Upper lobe of right lung (tissue), 1 donor: ENCODE results near the gene AMBN. TPM values are rescaled to one million over a fixed set of nuclear protein-coding genes. Genes with fewer than 3 reads are reported as not detected.

Experiments
- ATAC-seq: fragments of 200-7000 bp; cut with Tn5 transposase; one replicate; pipeline ENCODE4 v1.9.1; 2020; ENCODE audit warnings: mild to moderate bottlenecking, moderate library complexity
- DNase-seq: peaks from one replicate; pipeline ENCODE4 v3.0.0-alpha.2; 2020
- H3K27ac ChIP-seq: fragments of 200-600 bp; one replicate; pipeline ENCODE4 v1.8.0; 2022
- H3K27me3 ChIP-seq: fragments of 200-600 bp; one replicate; pipeline ENCODE4 v1.8.0; 2022; ENCODE audit warnings: mild to moderate bottlenecking
- H3K36me3 ChIP-seq: fragments of 200-600 bp; one replicate; pipeline ENCODE4 v1.8.0; 2022
- H3K4me1 ChIP-seq: fragments of 200-600 bp; one replicate; pipeline ENCODE4 v1.8.0; 2022
- H3K4me3 ChIP-seq: fragments of 200-600 bp; one replicate; pipeline ENCODE4 v1.8.0; 2022; ENCODE audit warnings: mild to moderate bottlenecking
- H3K9me3 ChIP-seq: fragments of 200-600 bp; one replicate; pipeline ENCODE4 v1.8.0; 2022
- CTCF ChIP-seq: fragments of 200-600 bp; IDR thresholded peaks from one replicate; pipeline ENCODE4 v1.8.0; 2022; ENCODE audit warnings: antibody characterized with exemption
- intact Hi-C: fragments of 100-400 bp; cut with DNase I; formaldehyde crosslinking; loops from one replicate; pipeline ENCODE4 v1.11.0; 2022
- total RNA-seq: library from RNA; stranded (reverse); fragmentation: NEBNext Ultra II Directional; extraction: Animal tissue kit (Norgen Biotek cat#: 25700); gene quantifications from one replicate; pipeline ENCODE4 v1.2.1, GENCODE V29; 2021
- donor health status: DM: no; HTN: yes; CAD: no; lungs with severe emphysema.

AMBN gene
- total RNA-seq, 1 donor from 2014 or later: not detected

- no peaks in the 10 kb centered on the region for H3K4me1 ChIP-seq
- no peak overlapping the region for H3K27ac ChIP-seq
- no peak overlapping the region for H3K4me3 ChIP-seq
- TF ChIP-seq CTCF: no peak
- DNase-seq (no peak), ATAC-seq (peak; percentile 42)
- H3K27me3 ChIP-seq: no peaks in the 10 kb centered on the region
- no peaks in the 10 kb centered on the region for H3K9me3 ChIP-seq
- intact Hi-C loops: no loop called here
- no peaks in the 10 kb centered on the region for H3K36me3 ChIP-seq
Observed at GRCh38 chr4:70583952-70584834, 7.9 kb upstream of the AMBN start.

GRCh38 chr4:70586841-70587240 lies 5.2 kb upstream of the AMBN start:
- DNase-seq: no peak
- Histone ChIP-seq H3K4me1 (no peaks in the 10 kb centered on the region), H3K27ac (no peak overlapping the region), H3K4me3 (no peak overlapping the region), H3K27me3 (no peaks in the 10 kb centered on the region), H3K9me3 (no peaks in the 10 kb centered on the region), H3K36me3 (no peaks in the 10 kb centered on the region)
- TF ChIP-seq CTCF: no peak
- no peak for ATAC-seq
- intact Hi-C loops: no loop called here

GRCh38 chr4:70589785-70590184 lies 2.3 kb upstream of the AMBN start:
- Histone ChIP-seq H3K27me3 (no peaks in the 10 kb centered on the region), H3K4me1 (no peaks in the 10 kb centered on the region), H3K4me3 (no peak overlapping the region), H3K36me3 (no peaks in the 10 kb centered on the region), H3K27ac (no peak overlapping the region), H3K9me3 (no peaks in the 10 kb centered on the region)
- intact Hi-C loops: no loop called here
- no peak for TF ChIP-seq CTCF
- DNase-seq (no peak), ATAC-seq (no peak)

- Histone ChIP-seq H3K27ac (no peak overlapping the region), H3K4me1 (no peaks in the 10 kb centered on the region), H3K27me3 (no peaks in the 10 kb centered on the region), H3K4me3 (no peak overlapping the region), H3K36me3 (no peaks in the 10 kb centered on the region), H3K9me3 (no peaks in the 10 kb centered on the region)
- ATAC-seq: no peak
- intact Hi-C loops: no loop called here
- TF ChIP-seq CTCF: no peak
- DNase-seq: no peak
Observed at GRCh38 chr4:70594196-70594595, 2.1 kb downstream of the AMBN start.

- DNase-seq (no peak), ATAC-seq (no peak)
- Histone ChIP-seq H3K36me3 (no peaks in the 10 kb centered on the region), H3K4me3 (no peak overlapping the region), H3K9me3 (no peaks in the 10 kb centered on the region), H3K4me1 (no peaks in the 10 kb centered on the region), H3K27ac (no peak overlapping the region), H3K27me3 (no peaks in the 10 kb centered on the region)
- intact Hi-C loops: no loop called here
- no peak for TF ChIP-seq CTCF
Observed at GRCh38 chr4:70600305-70600704, 8.2 kb downstream of the AMBN start.
